ENCODE results near the gene RHOT2.

- no peak for TF ChIP-seq CTCF (conservative IDR thresholded peaks at IDR 0.05; ENCODE audit: low read depth, low read length)
- no peak for TF ChIP-seq EZH2 (IDR thresholded peaks at IDR 0.05; ENCODE audit: borderline replicate concordance, low read depth, low read length, poor library complexity, severe bottlenecking)
Measured at GRCh38 chr16:682493-683395, 14.8 kb downstream of the RHOT2 start.
